Sigmoid colon (tissue), 4 donors: ENCODE measurements around the gene RPL38.

Source experiments
- POLR2A ChIP-seq, 2 donors: fragments of 450-650 bp; IDR thresholded peaks; one replicate each; pipeline ENCODE4 v1.6.1; 2016; ENCODE audit warnings: antibody characterized with exemption in 2 of 2, mild to moderate bottlenecking in 2 of 2, moderate library complexity in 2 of 2
- POLR2AphosphoS5 ChIP-seq, 4 donors: sonication (generic); formaldehyde crosslinking; IDR thresholded peaks; one replicate each; pipeline ENCODE4 v1.6.1; 2017; ENCODE audit warnings: antibody characterized with exemption in 4 of 4
- TF ChIP-seq, protein P1 (sequence below), 4 experiments: fragments of 450-650 bp in 3 of 4; fragments of 200-600 bp in 1 of 4; IDR thresholded peaks; one replicate each; pipeline ENCODE4 v1.5.1; 2016 to 2019; ENCODE audit warnings: antibody characterized with exemption in 4 of 4, mild to moderate bottlenecking in 3 of 4, moderate library complexity in 2 of 4

DNA sequence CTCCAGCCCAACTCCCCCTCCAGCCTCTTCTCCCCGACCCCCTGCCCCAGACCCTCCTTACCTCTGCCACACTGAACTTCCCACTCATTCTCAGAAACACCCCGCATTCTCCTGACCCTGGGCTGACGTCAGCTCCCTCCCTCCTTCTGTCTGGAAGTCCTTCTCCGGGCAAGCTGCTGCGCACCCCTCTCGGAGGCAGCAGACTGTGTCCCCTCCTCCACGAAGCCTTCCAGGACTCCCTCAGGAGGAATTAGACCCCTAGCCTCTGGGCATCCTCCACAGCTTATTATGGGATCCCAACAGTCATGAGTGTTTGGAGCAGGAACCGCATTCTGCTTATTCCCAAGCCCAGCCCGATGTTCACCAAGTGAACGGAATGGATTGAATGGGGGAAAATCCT lies 3.4 kb upstream of the RPL38 start:
- TF ChIP-seq, protein P1, sequence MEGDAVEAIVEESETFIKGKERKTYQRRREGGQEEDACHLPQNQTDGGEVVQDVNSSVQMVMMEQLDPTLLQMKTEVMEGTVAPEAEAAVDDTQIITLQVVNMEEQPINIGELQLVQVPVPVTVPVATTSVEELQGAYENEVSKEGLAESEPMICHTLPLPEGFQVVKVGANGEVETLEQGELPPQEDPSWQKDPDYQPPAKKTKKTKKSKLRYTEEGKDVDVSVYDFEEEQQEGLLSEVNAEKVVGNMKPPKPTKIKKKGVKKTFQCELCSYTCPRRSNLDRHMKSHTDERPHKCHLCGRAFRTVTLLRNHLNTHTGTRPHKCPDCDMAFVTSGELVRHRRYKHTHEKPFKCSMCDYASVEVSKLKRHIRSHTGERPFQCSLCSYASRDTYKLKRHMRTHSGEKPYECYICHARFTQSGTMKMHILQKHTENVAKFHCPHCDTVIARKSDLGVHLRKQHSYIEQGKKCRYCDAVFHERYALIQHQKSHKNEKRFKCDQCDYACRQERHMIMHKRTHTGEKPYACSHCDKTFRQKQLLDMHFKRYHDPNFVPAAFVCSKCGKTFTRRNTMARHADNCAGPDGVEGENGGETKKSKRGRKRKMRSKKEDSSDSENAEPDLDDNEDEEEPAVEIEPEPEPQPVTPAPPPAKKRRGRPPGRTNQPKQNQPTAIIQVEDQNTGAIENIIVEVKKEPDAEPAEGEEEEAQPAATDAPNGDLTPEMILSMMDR (IDR thresholded peaks at IDR 0.05) = no peak
- TF ChIP-seq POLR2A (IDR thresholded peaks at IDR 0.05) (no peak), POLR2AphosphoS5 (IDR thresholded peaks at IDR 0.05) (no peak)
